AG04450 (cell line): ENCODE data around the gene MAD1L1. TPM values are rescaled to one million over a fixed set of nuclear protein-coding genes. Genes with fewer than 3 reads are reported as not detected.

Experiments used
- CTCF ChIA-PET: fragments of 300-600, 350-600 bp; formaldehyde crosslinking; extraction: SDS; loops from one replicate; lab custom pipeline; 2022; ENCODE audit warnings: antibody characterized with exemption, inconsistent platforms; lab: Charles Lee
- POLR2A ChIA-PET: fragments of 350-600 bp; formaldehyde crosslinking; extraction: SDS; loops from one replicate; lab custom pipeline; 2021; ENCODE audit warnings: antibody characterized with exemption, inconsistent platforms; lab: Yijun Ruan, JAX
- DNase-seq: peaks from one replicate; pipeline ENCODE4 v3.0.0-alpha.2; 2011; ENCODE audit warnings: low read depth, low spot score
- H3K27ac ChIP-seq: one replicate; pipeline ENCODE4 v1.5.1; 2012; ENCODE audit warnings: low read depth, low read length, control low read depth
- H3K27me3 ChIP-seq: one replicate; pipeline ENCODE4 v1.6.0; 2012; ENCODE audit warnings: low read length; ENCODE audit not compliant: control insufficient read depth, insufficient read depth
- H3K4me3 ChIP-seq: 2 replicates; pipeline ENCODE4 v1.5.1; 2011; ENCODE audit warnings: mild to moderate bottlenecking, low read depth, low read length, control low read depth
- H3K9me3 ChIP-seq: 2 replicates; pipeline ENCODE4 v1.5.1; 2012; ENCODE audit warnings: low read length; ENCODE audit not compliant: control insufficient read depth, insufficient read depth
- polyA plus RNA-seq: library from polyadenylated mRNA; depleted of rRNA; stranded (reverse); fragments of >200 nt; gene quantifications from 2 replicates; pipeline ENCODE4 v1.2.3, GENCODE V29; 2011; rRNA removed
- small RNA-seq: library from RNA; depleted of rRNA; stranded (forward); fragments of <200 nt; gene quantifications from one replicate; pipeline ENCODE3, GENCODE V24; 2012; ENCODE audit warnings: low read depth; ENCODE audit not compliant: insufficient read length
- TF ChIP-seq, protein P1 (sequence below): IDR thresholded peaks from 2 replicates; pipeline ENCODE4 v1.5.1; 2011; ENCODE audit warnings: low read depth, low read length, control low read depth, inconsistent platforms

MAD1L1 gene
- polyA plus RNA-seq, 1 experiment, result 11.9 TPM

DNA sequence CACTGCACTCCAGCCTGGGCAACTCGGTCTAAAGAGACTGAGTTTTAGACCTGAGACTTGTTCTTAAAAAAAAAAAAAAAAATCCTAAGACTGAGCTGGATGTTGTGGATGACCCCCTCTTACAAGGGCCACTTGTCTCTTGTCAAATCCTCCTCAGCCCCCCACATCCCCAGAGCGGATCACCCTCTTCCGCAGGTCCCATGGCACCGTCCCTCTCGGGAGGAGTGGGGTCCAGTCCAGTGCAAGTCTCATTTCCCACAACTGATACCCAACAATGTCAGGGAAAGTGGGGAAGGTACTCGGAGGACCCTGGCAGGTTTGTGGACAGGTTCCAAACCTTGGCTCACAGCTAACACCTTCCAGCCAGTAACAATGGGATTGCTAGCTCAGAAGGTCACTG, 462.4 kb downstream of the MAD1L1 start:
- Histone ChIP-seq H3K4me3 (no peak overlapping the region), H3K27ac (no peak overlapping the region), H3K27me3 (no peaks in the 10 kb centered on the region), H3K9me3 (no peaks in the 10 kb centered on the region; the same call in 1 of the 2 replicates)
- TF ChIP-seq, protein P1, sequence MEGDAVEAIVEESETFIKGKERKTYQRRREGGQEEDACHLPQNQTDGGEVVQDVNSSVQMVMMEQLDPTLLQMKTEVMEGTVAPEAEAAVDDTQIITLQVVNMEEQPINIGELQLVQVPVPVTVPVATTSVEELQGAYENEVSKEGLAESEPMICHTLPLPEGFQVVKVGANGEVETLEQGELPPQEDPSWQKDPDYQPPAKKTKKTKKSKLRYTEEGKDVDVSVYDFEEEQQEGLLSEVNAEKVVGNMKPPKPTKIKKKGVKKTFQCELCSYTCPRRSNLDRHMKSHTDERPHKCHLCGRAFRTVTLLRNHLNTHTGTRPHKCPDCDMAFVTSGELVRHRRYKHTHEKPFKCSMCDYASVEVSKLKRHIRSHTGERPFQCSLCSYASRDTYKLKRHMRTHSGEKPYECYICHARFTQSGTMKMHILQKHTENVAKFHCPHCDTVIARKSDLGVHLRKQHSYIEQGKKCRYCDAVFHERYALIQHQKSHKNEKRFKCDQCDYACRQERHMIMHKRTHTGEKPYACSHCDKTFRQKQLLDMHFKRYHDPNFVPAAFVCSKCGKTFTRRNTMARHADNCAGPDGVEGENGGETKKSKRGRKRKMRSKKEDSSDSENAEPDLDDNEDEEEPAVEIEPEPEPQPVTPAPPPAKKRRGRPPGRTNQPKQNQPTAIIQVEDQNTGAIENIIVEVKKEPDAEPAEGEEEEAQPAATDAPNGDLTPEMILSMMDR, result no peak
- no peak for DNase-seq
- CTCF ChIA-PET, result no interaction called here
- POLR2A ChIA-PET, result no interaction called here

- Histone ChIP-seq H3K4me3 (no peak overlapping the region), H3K9me3 (no peaks in the 10 kb centered on the region; the same call in 1 of the 2 replicates), H3K27me3 (no peaks in the 10 kb centered on the region), H3K27ac (no peak overlapping the region)
- TF ChIP-seq, protein P1, result no peak
- DNase-seq, result no peak
- ChIA-PET POLR2A (no interaction called here), CTCF (no interaction called here)
Observed at GRCh38 chr7:1769286-1770200, 463.2 kb downstream of the MAD1L1 start.

- no peaks in the 10 kb centered on the region for H3K27me3 ChIP-seq
- POLR2A ChIA-PET, result no interaction called here
- peaks cover 7% of the 10 kb centered on the region for H3K9me3 ChIP-seq
- CTCF ChIA-PET, result no interaction called here
- no peak for DNase-seq
- no peak overlapping the region for H3K27ac ChIP-seq
- no peak overlapping the region for H3K4me3 ChIP-seq
- TF ChIP-seq, protein P1, result no peak
Observed at GRCh38 chr7:1768832-1769231, 463.9 kb downstream of the MAD1L1 start.

DNA sequence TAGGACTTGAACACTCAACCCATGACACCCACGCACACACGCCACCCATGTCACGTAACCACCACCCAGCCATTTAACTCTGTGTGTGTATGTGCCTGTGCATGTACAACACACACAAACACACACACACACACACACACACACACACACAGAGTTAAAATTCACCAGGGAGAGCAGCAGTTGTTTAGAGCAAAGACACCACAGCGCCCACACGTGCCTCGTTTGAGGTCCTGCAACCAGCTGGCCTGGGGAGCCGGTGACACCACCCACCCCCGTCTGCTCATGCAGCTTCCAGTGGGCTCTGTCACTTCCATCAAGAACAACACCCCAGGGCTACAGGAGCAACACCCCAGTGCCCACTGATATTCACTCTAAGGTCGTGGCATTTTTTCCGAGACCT, 465.2 kb downstream of the MAD1L1 start:
- POLR2A ChIA-PET, result no interaction called here
- CTCF ChIA-PET, result no interaction called here
- H3K27me3 ChIP-seq, result no peaks in the 10 kb centered on the region
- H3K27ac ChIP-seq, result no peak overlapping the region
- DNase-seq, result no peak
- TF ChIP-seq, protein P1, result no peak
- no peak overlapping the region for H3K4me3 ChIP-seq
- H3K9me3 ChIP-seq, result peaks cover 20% of the 10 kb centered on the region

Small RNA genes lying within 50 kb of the gene (small RNA-seq; reads per million reads assigned to genes)
- gene MIR4655, result not detected

Other genes with a start within 250 kb of the MAD1L1 start
- 17.7 and 18.4 TPM in 2 replicates for gene MRM2, start 9.3 kb upstream of the MAD1L1 start, polyA plus RNA-seq
- 11.5 and 15.2 TPM in 2 replicates for gene NUDT1, start 9.3 kb upstream of the MAD1L1 start, polyA plus RNA-seq
- gene SNX8, start 81.5 kb upstream of the MAD1L1 start, polyA plus RNA-seq, result 40.2 and 53.0 TPM in 2 replicates
- 101 and 110 TPM in 2 replicates for gene EIF3B, start 121.9 kb upstream of the MAD1L1 start, polyA plus RNA-seq
- gene CHST12, start 170.7 kb upstream of the MAD1L1 start, polyA plus RNA-seq, result 8.7 and 13.4 TPM in 2 replicates
- not detected in 2 replicates for gene GRIFIN, start 243.5 kb upstream of the MAD1L1 start, polyA plus RNA-seq